ENCODE measurements around the gene SH3TC2.
A peak's percentile ranks its signal among the peaks of the same experiment; 100 is the strongest.

SH3TC2 gene

GRCh38 chr5:149056616-149057165 lies 6.2 kb downstream of the SH3TC2 start:
- DNase-seq = no peak

DNA sequence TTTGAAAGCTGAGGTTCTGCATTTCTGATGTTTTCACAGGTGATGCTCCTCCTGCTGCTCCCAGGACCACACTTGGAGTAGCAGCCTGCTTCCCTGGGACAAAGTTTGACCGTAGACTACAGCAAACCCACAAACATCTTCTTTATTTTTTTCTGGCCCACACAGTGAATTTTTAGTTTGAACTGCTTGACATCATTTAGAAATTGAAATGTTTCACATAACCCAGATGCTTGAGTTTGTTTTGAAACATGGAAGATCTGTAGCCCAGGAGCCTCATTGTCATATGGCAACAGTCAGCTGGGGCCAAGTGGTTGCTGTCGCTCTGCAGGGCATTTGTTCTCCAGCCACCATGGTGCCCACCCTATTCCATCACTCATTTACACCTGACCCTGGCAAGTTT lies 8.4 kb downstream of the SH3TC2 start:
- DNase-seq = no peak

GRCh38 chr5:149053072-149053695 lies 9.7 kb downstream of the SH3TC2 start:
- no peak for DNase-seq

GRCh38 chr5:149049371-149049781 lies 13.5 kb downstream of the SH3TC2 start:
- no peak for DNase-seq

- DNase-seq = no peak
Measured at GRCh38 chr5:149048811-149049210, 14.1 kb downstream of the SH3TC2 start.

GRCh38 chr5:149047462-149047861 lies 15.4 kb downstream of the SH3TC2 start:
- no peak for DNase-seq

DNA sequence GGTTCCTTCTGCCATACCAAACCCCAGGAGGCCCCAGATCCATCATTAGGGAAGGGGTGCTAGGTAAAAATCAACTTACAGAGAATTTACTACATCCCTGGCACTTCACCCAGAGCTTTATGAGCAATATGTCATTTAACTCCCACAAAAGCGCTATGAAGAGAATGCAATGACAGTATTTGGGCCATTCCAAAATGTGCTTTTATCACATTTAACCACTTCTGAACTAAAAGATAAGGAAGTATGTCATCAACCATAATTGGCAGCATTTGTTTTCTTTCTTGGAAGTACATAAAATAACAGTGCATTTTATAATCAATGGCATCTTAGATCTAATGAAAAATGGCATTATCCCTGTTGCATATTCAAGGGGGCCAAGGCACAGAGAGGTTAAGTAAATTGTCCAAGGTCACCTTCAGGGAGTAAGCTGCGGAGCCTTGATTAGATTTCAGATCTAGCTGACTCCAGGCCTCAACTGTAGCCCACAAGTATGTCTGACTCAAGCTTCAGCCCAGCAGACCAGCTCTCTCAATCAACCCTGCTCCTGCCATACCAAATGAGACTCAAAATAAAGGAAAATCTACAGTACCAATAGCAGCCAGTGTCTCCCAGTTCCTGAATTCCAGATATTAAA lies 16.5 kb downstream of the SH3TC2 start:
- no peak for DNase-seq

GRCh38 chr5:149045089-149045460 lies 17.8 kb downstream of the SH3TC2 start:
- no peak for DNase-seq

DNA sequence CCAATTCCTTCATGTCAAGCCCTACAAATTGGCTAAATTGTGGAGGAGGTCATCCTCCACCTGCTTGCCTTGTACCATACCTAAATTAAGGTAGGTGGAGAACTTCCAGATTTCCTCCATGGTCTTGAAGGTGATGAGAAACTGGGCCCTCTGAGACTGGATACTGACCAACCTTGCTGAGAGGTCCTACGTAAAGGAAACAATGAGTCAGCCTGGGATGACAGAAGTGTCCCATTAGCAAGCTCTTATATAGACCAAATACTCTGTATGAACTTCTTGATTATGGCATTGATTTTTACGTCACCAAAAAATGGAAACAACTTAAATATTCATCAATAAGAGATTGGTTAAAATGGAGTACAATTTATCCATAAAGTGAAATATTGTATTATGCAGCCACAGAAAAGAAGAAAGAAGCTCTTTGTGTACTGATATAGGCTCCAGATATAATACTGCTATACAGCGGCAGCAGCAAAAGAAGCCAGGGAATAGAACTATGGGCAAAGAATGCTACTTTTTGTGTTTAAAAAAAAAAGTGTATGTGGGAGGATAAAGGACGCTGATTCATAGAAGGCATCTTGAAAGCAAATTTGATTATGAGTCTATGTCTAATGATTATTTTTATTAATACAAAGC lies 18.3 kb downstream of the SH3TC2 start:
- DNase-seq = no peak

DNA sequence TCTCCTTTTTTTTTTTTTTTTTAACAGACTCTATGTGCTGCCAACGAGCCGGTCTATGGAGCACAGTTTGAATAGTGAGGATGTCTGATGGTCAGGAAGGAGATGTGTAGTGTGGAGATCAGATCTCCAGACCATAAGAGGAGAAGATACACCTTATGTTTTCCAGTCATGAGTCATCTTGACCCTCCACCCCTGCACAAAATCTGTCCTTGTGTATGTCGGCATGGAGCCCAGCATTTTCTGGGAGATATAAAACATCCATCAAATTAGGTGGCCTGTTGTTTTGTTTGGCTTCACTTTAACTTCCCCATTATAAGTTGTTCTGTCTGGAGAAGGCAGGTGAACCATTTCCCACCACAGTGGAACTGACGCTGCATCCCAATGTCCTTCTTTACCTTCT lies 19.2 kb downstream of the SH3TC2 start:
- no peak for DNase-seq

DNA sequence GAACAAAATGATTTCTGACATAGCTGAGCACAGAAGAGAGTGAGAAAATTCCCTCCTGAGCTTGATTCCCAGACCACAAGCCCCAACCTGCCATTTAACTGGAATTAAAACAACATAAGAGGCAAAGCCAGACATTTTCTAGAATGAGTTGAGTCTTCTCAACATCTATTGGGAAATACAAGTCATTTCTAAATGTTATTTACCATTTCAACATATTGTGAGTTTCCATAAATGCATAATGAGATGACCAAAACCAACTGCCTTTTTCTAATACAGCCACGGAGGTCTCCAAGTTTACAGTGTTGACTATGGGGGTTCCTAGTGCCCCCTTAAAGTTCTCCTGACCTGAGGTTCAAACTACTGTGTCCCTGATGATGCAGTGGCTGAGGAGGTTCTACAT lies 20.0 kb downstream of the SH3TC2 start:
- DNase-seq = no peak

DNA sequence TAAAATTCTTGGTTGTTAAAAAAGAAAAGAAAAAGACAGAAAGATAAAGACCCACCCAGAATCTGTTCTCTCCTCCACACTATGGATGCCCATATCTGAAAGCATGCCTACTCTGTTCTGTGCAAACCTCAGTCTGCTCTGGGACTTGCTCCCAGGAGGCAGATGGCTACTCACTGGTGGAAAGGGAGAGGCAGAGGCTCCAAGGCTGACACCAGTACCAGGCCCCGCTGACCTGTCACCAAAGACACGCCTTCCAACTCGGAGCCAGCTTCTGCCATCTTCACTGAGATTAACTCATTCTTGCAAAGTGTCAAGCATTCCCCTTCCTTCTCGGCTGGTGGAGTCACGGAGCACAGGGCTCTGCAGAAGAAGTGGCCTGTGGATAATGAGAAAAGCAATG lies 21.6 kb downstream of the SH3TC2 start:
- no peak for DNase-seq

DNA sequence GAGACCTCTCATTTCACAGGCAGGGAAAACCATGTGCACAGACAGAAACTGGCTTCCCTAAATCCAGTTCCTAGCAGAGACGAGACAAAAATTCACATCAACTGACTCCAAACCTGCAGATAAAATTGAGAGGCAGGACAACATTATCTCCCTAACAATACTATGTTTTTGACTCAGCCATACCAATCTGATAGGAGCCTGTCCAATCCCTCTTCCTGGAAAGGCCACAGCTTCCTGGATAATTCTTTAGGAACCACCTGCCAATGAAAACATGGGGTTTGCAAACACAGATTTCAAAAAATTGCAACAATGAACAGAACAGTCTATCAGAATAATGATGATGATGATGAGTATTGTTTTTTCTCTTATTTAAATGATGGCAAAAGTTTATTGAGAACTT lies 22.4 kb downstream of the SH3TC2 start:
- no peak for DNase-seq

- DNase-seq = peak; percentile 12
Measured at GRCh38 chr5:149039506-149039905, 23.4 kb downstream of the SH3TC2 start.

DNA sequence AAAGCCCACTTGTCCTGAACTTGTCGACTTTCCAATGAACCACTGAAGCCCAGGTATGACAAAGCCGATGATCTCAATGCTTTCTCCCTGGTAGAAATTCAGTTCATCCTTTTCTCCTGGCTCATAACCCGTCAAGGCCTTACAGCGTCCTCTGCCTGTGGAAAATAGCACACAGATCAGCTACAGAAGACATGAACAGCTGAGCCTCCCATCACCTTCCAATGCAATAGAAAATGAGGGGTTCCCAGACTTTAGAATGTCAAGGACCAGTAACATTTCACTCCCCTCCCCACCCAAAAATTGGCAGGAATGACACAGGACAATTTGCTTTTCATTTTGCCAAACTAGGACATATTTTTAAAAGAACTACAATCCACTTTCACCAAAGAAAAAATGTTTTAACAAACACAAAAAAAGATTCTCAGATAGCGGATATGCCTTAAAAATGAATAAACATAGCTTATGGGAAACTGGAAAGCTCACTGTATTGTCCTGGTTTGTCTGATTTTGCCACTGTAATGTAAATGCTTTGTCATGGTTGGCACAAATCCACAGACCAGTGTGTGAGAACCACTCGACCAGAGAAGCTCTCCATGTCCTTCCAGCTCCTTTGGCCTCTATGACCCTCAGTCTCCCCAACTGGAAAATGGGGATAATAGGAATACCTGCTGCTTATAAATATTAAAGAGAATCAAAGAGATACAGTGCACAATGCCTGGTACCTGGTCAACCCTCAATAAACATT lies 24.4 kb downstream of the SH3TC2 start:
- no peak for DNase-seq

DNA sequence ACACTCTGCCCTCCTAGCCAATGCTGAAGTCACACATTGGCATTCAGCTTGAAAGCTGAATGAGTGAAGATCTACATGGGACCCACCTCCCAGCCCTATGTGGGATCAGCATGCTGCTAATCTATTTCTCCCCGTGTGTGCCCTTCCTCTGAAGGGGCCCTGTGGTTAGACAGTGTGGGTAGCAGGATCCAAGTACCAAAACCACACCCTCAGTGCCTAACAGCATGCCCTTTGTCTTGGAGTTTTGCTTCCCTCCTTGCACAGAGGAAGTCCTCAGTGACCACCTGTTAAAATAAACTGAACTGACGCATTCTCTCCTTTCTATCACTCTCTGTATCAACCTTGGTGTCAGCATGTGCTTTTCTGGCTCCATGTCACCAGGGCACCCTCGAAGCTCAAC lies 25.0 kb downstream of the SH3TC2 start:
- DNase-seq = no peak

- no peak for DNase-seq
Measured at GRCh38 chr5:149036970-149037369, 25.9 kb downstream of the SH3TC2 start.

GRCh38 chr5:149036168-149036567 lies 26.7 kb downstream of the SH3TC2 start:
- DNase-seq = no peak

DNA sequence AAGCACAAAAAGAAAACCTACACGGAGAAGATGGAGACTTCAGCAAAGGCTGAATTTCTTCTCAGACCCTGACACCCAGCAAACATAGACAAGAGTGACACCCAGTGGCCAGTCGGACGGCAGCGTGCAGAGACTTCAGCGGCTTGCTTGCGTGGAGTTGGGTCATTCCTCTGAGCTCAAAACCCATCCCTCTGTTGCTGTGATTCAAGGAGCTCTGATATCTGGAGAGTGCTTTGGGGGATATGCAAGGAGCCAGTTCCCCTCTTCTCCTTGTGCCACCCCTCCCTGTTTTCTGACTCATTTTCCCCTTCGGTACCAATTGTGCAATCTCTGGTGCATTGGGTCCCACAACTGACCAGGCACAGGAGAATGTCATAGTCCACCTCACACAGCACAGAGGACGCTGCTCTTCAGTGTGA lies 27.5 kb downstream of the SH3TC2 start:
- DNase-seq = peak; percentile 5

DNA sequence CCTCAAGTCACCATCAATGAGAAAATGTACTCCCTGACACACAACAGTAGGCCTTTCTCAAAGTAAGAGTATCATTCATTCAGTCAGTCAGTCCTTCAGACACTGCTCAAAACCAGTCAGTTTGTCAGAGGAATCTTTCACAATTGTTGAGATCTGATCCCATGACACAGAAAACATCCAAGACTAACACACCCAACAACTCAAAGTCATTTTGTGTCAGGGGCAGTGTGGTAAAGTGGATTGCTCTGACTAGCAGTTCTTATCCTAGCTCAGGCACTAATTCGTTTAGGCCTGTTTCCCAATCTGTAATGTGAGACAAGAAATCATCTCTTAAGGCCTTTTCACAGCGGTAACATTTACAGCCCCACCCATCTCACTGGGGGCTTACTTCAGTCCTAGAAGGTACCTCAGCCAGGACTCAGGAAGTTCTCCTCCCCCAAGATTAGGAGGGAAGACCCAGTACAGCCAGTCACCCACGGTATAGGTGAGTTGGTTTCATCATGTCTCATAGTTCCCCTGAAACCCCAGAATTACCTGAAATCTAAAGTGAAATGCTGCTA lies 31.9 kb downstream of the SH3TC2 start:
- DNase-seq = no peak

GRCh38 chr5:149030392-149030791 lies 32.5 kb downstream of the SH3TC2 start:
- DNase-seq = no peak

DNA sequence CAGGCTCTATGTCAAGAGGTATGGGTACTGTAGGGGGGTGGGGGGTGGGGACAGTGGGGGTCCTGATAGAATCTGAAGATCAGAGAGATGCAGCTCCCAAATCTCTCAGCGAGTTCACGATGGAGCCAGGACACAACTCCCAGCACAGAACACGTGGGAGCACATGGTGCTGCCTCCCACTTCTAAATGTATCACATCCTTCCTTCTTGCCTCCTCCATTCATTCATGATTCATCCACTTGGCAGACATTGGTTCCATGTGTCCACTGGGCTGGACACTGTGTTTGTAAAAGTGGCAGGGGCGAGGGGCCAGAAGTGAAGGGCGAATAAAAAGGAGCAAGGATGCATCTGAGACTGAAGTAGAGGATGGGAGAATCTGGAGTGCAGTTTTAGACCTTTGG lies 33.9 kb downstream of the SH3TC2 start:
- DNase-seq = no peak

DNA sequence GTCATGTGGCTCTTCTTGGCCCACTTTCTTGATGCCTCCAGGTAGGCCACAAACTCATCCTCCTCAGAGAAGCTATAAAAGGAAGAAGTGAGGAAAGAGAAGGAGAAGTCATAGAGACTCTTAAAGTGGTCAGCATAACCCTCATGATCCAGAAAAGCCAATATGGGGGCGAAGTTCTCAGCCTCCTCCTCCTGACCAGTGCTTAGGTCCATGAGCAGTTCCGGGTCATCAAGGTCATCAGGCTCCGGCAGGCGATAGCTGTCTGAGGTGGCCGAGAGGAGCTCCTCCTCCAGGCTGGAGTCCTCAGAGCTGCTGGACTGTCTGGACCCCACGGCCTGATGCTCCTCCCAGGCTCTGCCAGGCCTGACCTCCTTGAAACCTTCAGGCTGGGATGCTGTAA lies 34.7 kb downstream of the SH3TC2 start:
- no peak for DNase-seq
